OCI-LY1 (cell line): Measurements from ENCODE around the gene LRMDA.
"Not testable (repeated sequence)": the region's sequence is repeated elsewhere in the genome, so short reads cannot be mapped to it uniquely, and the experiment has no call there.

Experiments
- H2AFZ ChIP-seq: fragments of 200-600 bp; sonication (generic), shearing (Covaris generic); 2 replicates; pipeline ENCODE4 v1.6.0; 2014; ENCODE audit warnings: antibody characterized with exemption, mild to moderate bottlenecking, low read length
- H3F3A ChIP-seq: fragments of 200-600 bp; sonication (generic), shearing (Covaris generic); 2 replicates; pipeline ENCODE4 v1.6.0; 2014; ENCODE audit warnings: mild to moderate bottlenecking, antibody characterized with exemption, low read length, moderate library complexity; ENCODE audit not compliant: insufficient read depth
- H3K27ac ChIP-seq: fragments of 200-600 bp; sonication (generic); 2 replicates; pipeline ENCODE4 v1.5.1; 2014; ENCODE audit warnings: low read length, mixed run types, mild to moderate bottlenecking, low read depth; ENCODE audit not compliant: poor library complexity, severe bottlenecking
- H3K27me3 ChIP-seq: fragments of 200-600 bp; sonication (generic); 2 replicates; pipeline ENCODE4 v1.6.0; 2014; ENCODE audit warnings: antibody characterized with exemption, mild to moderate bottlenecking, low read length, moderate library complexity; ENCODE audit not compliant: insufficient read depth
- H3K36me3 ChIP-seq: fragments of 200-600 bp; sonication (generic); 2 replicates; pipeline ENCODE4 v1.6.1; 2014; ENCODE audit warnings: mild to moderate bottlenecking, antibody characterized with exemption, low read length, moderate library complexity, mixed read lengths; ENCODE audit not compliant: insufficient read depth
- H3K4me1 ChIP-seq: fragments of 200-600 bp; sonication (generic); 2 replicates; pipeline ENCODE4 v1.5.1; 2014; ENCODE audit warnings: mild to moderate bottlenecking, low read length, moderate library complexity; ENCODE audit not compliant: insufficient read depth, severe bottlenecking
- H3K4me2 ChIP-seq: fragments of 200-600 bp; sonication (generic), shearing (Covaris generic); 2 replicates; pipeline ENCODE4 v1.6.1; 2014; ENCODE audit warnings: low read length
- H3K4me3 ChIP-seq: fragments of 200-600 bp; sonication (generic); 2 replicates; pipeline ENCODE4 v1.5.1; 2014; ENCODE audit warnings: low read length, low read depth, mild to moderate bottlenecking, mixed read lengths; ENCODE audit not compliant: poor library complexity, severe bottlenecking
- H3K79me2 ChIP-seq: fragments of 200-600 bp; shearing (Covaris generic); 2 replicates; pipeline ENCODE4 v1.6.1; 2016; ENCODE audit warnings: mixed run types, low read length, mixed read lengths; ENCODE audit not compliant: insufficient read depth
- H3K9ac ChIP-seq: fragments of 200-600 bp; sonication (generic), shearing (Covaris generic); 2 replicates; pipeline ENCODE4 v1.6.1; 2014; ENCODE audit warnings: mild to moderate bottlenecking, low read length, mixed read lengths
- H3K9me2 ChIP-seq: fragments of 200-600 bp; sonication (generic), shearing (Covaris generic); 2 replicates; pipeline ENCODE4 v1.6.1; 2014; ENCODE audit warnings: low read depth, mild to moderate bottlenecking, low read length, mixed read lengths
- H3K9me3 ChIP-seq: fragments of 200-600 bp; shearing (Covaris generic); 2 replicates; pipeline ENCODE4 v1.6.1; 2014; ENCODE audit warnings: low read length, mixed read lengths
- H4K20me1 ChIP-seq: fragments of 200-600 bp; sonication (generic), shearing (Covaris generic); 2 replicates; pipeline ENCODE4 v1.6.0; 2016; ENCODE audit warnings: mild to moderate bottlenecking, low read length; ENCODE audit not compliant: insufficient read depth
- CTCF ChIP-seq: fragments of 200-600 bp; sonication (generic), shearing (Covaris generic); IDR thresholded peaks from 2 replicates; pipeline ENCODE4 v1.5.1; 2017; ENCODE audit warnings: mild to moderate bottlenecking, antibody characterized with exemption, low read length, moderate library complexity, mixed read lengths
- EZH2 ChIP-seq: fragments of 200-600 bp; sonication (generic), shearing (Covaris generic); IDR thresholded peaks from 2 replicates; pipeline ENCODE4 v1.8.0; 2017; ENCODE audit warnings: borderline replicate concordance, mixed run types, mild to moderate bottlenecking, antibody characterized with exemption, low read length, moderate library complexity, mixed read lengths

LRMDA gene

DNA sequence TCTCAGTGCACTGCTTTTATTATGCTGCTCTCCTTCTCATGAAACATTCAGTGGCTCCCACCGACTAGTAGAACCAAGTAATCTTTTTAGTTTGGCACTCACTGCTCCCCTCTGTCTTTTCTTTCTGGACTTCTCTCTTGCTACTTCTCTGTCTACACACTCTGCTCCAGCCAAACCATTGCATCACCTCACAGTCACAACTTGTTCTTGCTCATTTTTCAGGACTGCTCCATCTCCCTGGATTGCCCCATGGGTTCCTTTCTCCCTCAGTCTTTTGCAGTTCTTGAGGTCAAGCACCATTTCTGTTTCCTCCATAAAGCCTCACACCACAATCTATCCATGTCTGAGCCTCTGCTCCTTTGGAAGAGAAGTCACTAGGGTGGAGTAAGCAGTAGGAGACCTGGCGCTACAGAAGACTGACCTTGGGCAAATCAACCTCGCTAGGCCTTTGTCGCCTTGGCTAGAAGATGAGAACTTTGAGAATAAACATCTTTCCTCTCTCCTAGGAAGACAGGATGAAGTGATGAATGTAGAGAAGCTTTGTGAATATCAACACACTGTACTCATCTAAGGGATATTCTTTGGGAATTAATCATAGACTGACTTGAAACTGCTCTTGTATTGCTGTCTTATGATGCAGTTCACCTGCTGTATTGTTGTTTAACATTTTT, 186.2 kb downstream of the LRMDA start:
- no peaks in the 10 kb centered on the region for H3K79me2 ChIP-seq
- H2AFZ ChIP-seq: no peak overlapping the region
- H3K9me2 ChIP-seq: no peaks in the 10 kb centered on the region

GRCh38 chr10:75619635-75620034, 188.2 kb downstream of the LRMDA start:
- H3K27me3 ChIP-seq: no peaks in the 10 kb centered on the region
- H3K27ac ChIP-seq: no peak overlapping the region
- H3K4me3 ChIP-seq: no peak overlapping the region
- H3K9me2 ChIP-seq: no peaks in the 10 kb centered on the region
- no peaks in the 10 kb centered on the region for H3K36me3 ChIP-seq
- H3K9ac ChIP-seq: no peak overlapping the region
- H3K79me2 ChIP-seq: no peaks in the 10 kb centered on the region
- no peak overlapping the region for H2AFZ ChIP-seq
- H3K4me1 ChIP-seq: no peaks in the 10 kb centered on the region
- H3F3A ChIP-seq: no peaks in the 10 kb centered on the region
- TF ChIP-seq EZH2 (no peak), CTCF (no peak)
- H3K4me2 ChIP-seq: no peak overlapping the region
- no peaks in the 10 kb centered on the region for H3K9me3 ChIP-seq
- no peaks in the 10 kb centered on the region for H4K20me1 ChIP-seq

More for the DNA sequence above, 186.2 kb downstream of the LRMDA start:
- Histone ChIP-seq H3K27me3 (no peaks in the 10 kb centered on the region), H3K4me2 (no peak overlapping the region), H3K9ac (no peak overlapping the region), H3K36me3 (no peaks in the 10 kb centered on the region), H3K27ac (no peak overlapping the region), H3F3A (no peaks in the 10 kb centered on the region), H3K9me3 (no peaks in the 10 kb centered on the region), H4K20me1 (no peaks in the 10 kb centered on the region), H3K4me3 (no peak overlapping the region), H3K4me1 (no peaks in the 10 kb centered on the region)
- TF ChIP-seq EZH2: no peak
- no peak for TF ChIP-seq CTCF

GRCh38 chr10:75620356-75620755, 188.9 kb downstream of the LRMDA start:
- Histone ChIP-seq H4K20me1 (no peaks in the 10 kb centered on the region), H3K4me3 (no peak overlapping the region), H3K9me2 (no peaks in the 10 kb centered on the region), H3K27ac (no peak overlapping the region), H3K4me2 (no peak overlapping the region), H3K9me3 (no peaks in the 10 kb centered on the region), H2AFZ (no peak overlapping the region), H3F3A (no peaks in the 10 kb centered on the region), H3K4me1 (no peaks in the 10 kb centered on the region), H3K79me2 (no peaks in the 10 kb centered on the region), H3K9ac (no peak overlapping the region), H3K27me3 (no peaks in the 10 kb centered on the region), H3K36me3 (no peaks in the 10 kb centered on the region)
- no peak for TF ChIP-seq CTCF
- TF ChIP-seq EZH2: no peak

DNA sequence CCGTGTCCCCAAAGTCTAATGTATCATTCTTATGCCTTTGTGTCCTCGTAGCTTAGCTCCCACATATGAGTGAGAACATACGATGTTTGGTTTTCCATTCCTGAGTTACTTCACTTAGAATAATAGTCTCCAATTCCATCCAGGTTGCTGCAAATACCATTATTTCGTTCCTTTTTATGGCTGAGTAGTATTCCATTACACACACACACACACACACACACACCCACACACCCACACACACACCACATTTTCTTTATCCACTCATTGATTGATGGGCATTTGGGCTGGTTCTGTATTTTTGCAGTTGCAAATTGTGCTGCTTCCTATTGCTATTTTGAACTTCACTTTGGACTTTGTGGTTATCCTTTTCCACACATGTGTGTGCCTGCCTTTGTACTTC, 189.6 kb downstream of the LRMDA start:
- not testable (repeated sequence) for H3K4me2 ChIP-seq, H3K9me2 ChIP-seq

More for the DNA sequence above, 189.6 kb downstream of the LRMDA start:
- not testable (repeated sequence) for H3K4me1 ChIP-seq, H3K36me3 ChIP-seq, H2AFZ ChIP-seq, H3F3A ChIP-seq, H3K9ac ChIP-seq, H3K27ac ChIP-seq, H3K27me3 ChIP-seq, H3K4me3 ChIP-seq, H3K79me2 ChIP-seq, H4K20me1 ChIP-seq, H3K9me3 ChIP-seq
